Renal cortex interstitium (tissue), 11 donors: ENCODE measurements around the gene SRRT. TPM values are rescaled to one million over a fixed set of nuclear protein-coding genes. Genes with fewer than 3 reads are reported as not detected.
"Not testable (repeated sequence)": the region's sequence is repeated elsewhere in the genome, so short reads cannot be mapped to it uniquely, and the experiment has no call there.

Experiments
- DNase-seq, 11 donors: peaks; one replicate each; pipeline ENCODE4 v3.0.0-alpha.2; 2013; ENCODE audit warnings: low read depth in 9 of 11, low spot score in 4 of 11; ENCODE audit errors: extremely low read depth in 1 of 11
- polyA plus RNA-seq, 3 donors: library from polyadenylated mRNA; unstranded; fragments of 120-200 nt; gene quantifications; one replicate each; pipeline ENCODE4 v1.2.1, GENCODE V29; 2013; ENCODE audit not compliant: insufficient read length in 3 of 3

The SRRT gene
- polyA plus RNA-seq, 3 donors: 152 to 185 (median 175) TPM

GRCh38 chr7:100902638-100903037 is 27.7 kb downstream of the SRRT start:
- no peak for DNase-seq

- no peak for DNase-seq
Measured at GRCh38 chr7:100908512-100908911, 33.6 kb downstream of the SRRT start.

- not testable (repeated sequence) for DNase-seq
Measured at GRCh38 chr7:100910443-100910842, 35.5 kb downstream of the SRRT start.

GRCh38 chr7:100911484-100911883 is 36.6 kb downstream of the SRRT start:
- DNase-seq: no peak

- no peak for DNase-seq
Measured at GRCh38 chr7:100914208-100914878, 39.4 kb downstream of the SRRT start.

- DNase-seq: no peak
Measured at GRCh38 chr7:100914879-100915447, 40.1 kb downstream of the SRRT start.

- DNase-seq: not testable (repeated sequence)
Measured at GRCh38 chr7:100919335-100919734, 44.4 kb downstream of the SRRT start.

- not testable (repeated sequence) for DNase-seq
Measured at GRCh38 chr7:100919779-100920437, 45.0 kb downstream of the SRRT start.

- no peak for DNase-seq
Measured at GRCh38 chr7:100921039-100921438, 46.1 kb downstream of the SRRT start.

GRCh38 chr7:100923616-100924015 is 48.7 kb downstream of the SRRT start:
- DNase-seq: not testable (repeated sequence)

GRCh38 chr7:100929808-100930174 is 54.9 kb downstream of the SRRT start:
- no peak for DNase-seq

- no peak for DNase-seq
Measured at GRCh38 chr7:100933734-100934133, 58.8 kb downstream of the SRRT start.

- not testable (repeated sequence) for DNase-seq
Measured at GRCh38 chr7:100935381-100935780, 60.5 kb downstream of the SRRT start.

GRCh38 chr7:100936167-100936566 is 61.3 kb downstream of the SRRT start:
- not testable (repeated sequence) for DNase-seq

Other genes with a start within 250 kb of the SRRT start
- 1 to 10 TPM in 1 of 3 donors, under 1 TPM in 2; 0.95 to 1.1 (median 0.98) TPM for gene TFR2, start 233.6 kb upstream of the SRRT start, polyA plus RNA-seq
- gene ACTL6B, start 218.7 kb upstream of the SRRT start, polyA plus RNA-seq: not detected
- 100 to 1,000 TPM; 173 to 224 (median 197) TPM for gene GNB2, start 201.4 kb upstream of the SRRT start, polyA plus RNA-seq
- gene GIGYF1, start 180.9 kb upstream of the SRRT start, polyA plus RNA-seq: 10 to 100 TPM; 34.0 to 66.0 (median 46.5) TPM
- 10 to 100 TPM; 20.7 to 30.8 (median 23.7) TPM for gene POP7, start 169.0 kb upstream of the SRRT start, polyA plus RNA-seq
- gene EPO, start 154.6 kb upstream of the SRRT start, polyA plus RNA-seq: under 1 TPM in 2 of 3 donors, not detected in 1; 0.14 to 0.38 TPM
- gene ZAN, start 141.5 kb upstream of the SRRT start, polyA plus RNA-seq: under 1 TPM in 2 of 3 donors, not detected in 1; 0.02 to 0.03 TPM
- 100 to 1,000 TPM in 1 of 3 donors, 10 to 100 TPM in 2; 81.4 to 102 (median 84.1) TPM for gene EPHB4, start 47.6 kb upstream of the SRRT start, polyA plus RNA-seq
- 10 to 100 TPM; 20.9 to 38.3 (median 28.1) TPM for gene SLC12A9, start 22.4 kb upstream of the SRRT start, polyA plus RNA-seq
- gene TRIP6, start 7.7 kb upstream of the SRRT start, polyA plus RNA-seq: 100 to 1,000 TPM in 1 of 3 donors, 10 to 100 TPM in 2; 63.7 to 108 (median 84.5) TPM
- 1 to 10 TPM; 1.6 to 3.8 (median 1.9) TPM for gene UFSP1, start 14.6 kb downstream of the SRRT start, polyA plus RNA-seq
- 1 to 10 TPM; 3.4 to 6.7 (median 4.6) TPM for gene ACHE, start 20.8 kb downstream of the SRRT start, polyA plus RNA-seq
- 1 to 10 TPM in 1 of 3 donors, under 1 TPM in 2; 0.69 to 1.2 (median 0.72) TPM for gene MUC3A, start 74.4 kb downstream of the SRRT start, polyA plus RNA-seq
- gene MUC12, start 94.5 kb downstream of the SRRT start, polyA plus RNA-seq: under 1 TPM; 0.02 to 0.36 (median 0.22) TPM
- gene MUC17, start 145.0 kb downstream of the SRRT start, polyA plus RNA-seq: under 1 TPM in 1 of 3 donors, not detected in 2; 0.39 TPM
- gene TRIM56, start 210.4 kb downstream of the SRRT start, polyA plus RNA-seq: 10 to 100 TPM; 16.9 to 22.3 (median 17.0) TPM